Fibroblast of lung (primary cell): Measurements from ENCODE around the gene C21orf91.

Experiments
- CTCF ChIP-seq, 2 donors: IDR thresholded peaks in 1 of 2; conservative IDR thresholded peaks in 1 of 2; 1 replicate in 1 of 2; 2 replicates in 1 of 2; pipeline ENCODE4 v1.5.1; 2011 to 2012; ENCODE audit warnings: low read length in 2 of 2, control low read depth in 1 of 2, inconsistent platforms in 1 of 2, low read depth in 1 of 2, mild to moderate bottlenecking in 1 of 2
- EZH2 ChIP-seq: IDR thresholded peaks from 2 replicates; pipeline ENCODE4 v1.5.1; 2012; ENCODE audit warnings: low read length, control low read depth, mild to moderate bottlenecking; ENCODE audit errors: missing control alignments

- no peak for TF ChIP-seq CTCF (conservative IDR thresholded peaks at IDR 0.05 in 1 of 2, IDR thresholded peaks at IDR 0.05 in 1 of 2; ENCODE audit: low read depth in 1 of 2, low read length in 2 of 2)
- no peak for TF ChIP-seq EZH2
Measured at GRCh38 chr21:17848228-17848627, 29.1 kb upstream of the C21orf91 start.
